Neural progenitor cell (in vitro differentiated cells): ENCODE measurements around the gene PEAK1. TPM values are rescaled to one million over a fixed set of nuclear protein-coding genes. Genes with fewer than 3 reads are reported as not detected.

ENCODE experiments used
- DNase-seq: peaks from one replicate; pipeline ENCODE4 v3.0.0-alpha.2; 2016; ENCODE audit warnings: low spot score
- H2AFZ ChIP-seq: fragments of 200-600 bp; sonication (generic); replicated peaks from 2 replicates; pipeline ENCODE4 v1.6.1; 2016; ENCODE audit warnings: antibody characterized with exemption
- H3F3A ChIP-seq: fragments of 200-600 bp; sonication (generic); 2 replicates; pipeline ENCODE4 v1.6.1; 2016; ENCODE audit warnings: antibody characterized with exemption, low read depth
- H3K27ac ChIP-seq: fragments of 200-600 bp; sonication (generic); 2 replicates; pipeline ENCODE4 v1.5.1; 2016; ENCODE audit warnings: mild to moderate bottlenecking
- H3K27me3 ChIP-seq: fragments of 200-600 bp; sonication (generic); 2 replicates; pipeline ENCODE4 v1.6.1; 2016; ENCODE audit warnings: mild to moderate bottlenecking, moderate library complexity
- H3K36me3 ChIP-seq: fragments of 200-600 bp; sonication (generic); 2 replicates; pipeline ENCODE4 v1.5.1; 2016
- H3K4me1 ChIP-seq: fragments of 200-600 bp; sonication (generic); 2 replicates; pipeline ENCODE4 v1.6.1; 2016; ENCODE audit warnings: mixed run types
- H3K4me2 ChIP-seq: fragments of 200-600 bp; sonication (generic); 2 replicates; pipeline ENCODE4 v1.6.1; 2016
- H3K4me3 ChIP-seq: fragments of 200-600 bp; sonication (generic); 2 replicates; pipeline ENCODE4 v1.5.1; 2016
- H3K79me2 ChIP-seq: fragments of 200-600 bp; sonication (generic); 2 replicates; pipeline ENCODE4 v1.6.1; 2016; ENCODE audit warnings: low read depth
- H3K9ac ChIP-seq: fragments of 200-600 bp; sonication (generic); 2 replicates; pipeline ENCODE4 v1.6.1; 2016
- H3K9me3 ChIP-seq: fragments of 200-600 bp; sonication (generic); 2 replicates; pipeline ENCODE4 v1.5.1; 2016; ENCODE audit warnings: low read depth
- H4K20me1 ChIP-seq: fragments of 200-600 bp; sonication (generic); 2 replicates; pipeline ENCODE4 v1.6.1; 2016; ENCODE audit warnings: low read depth
- H3K27ac Mint-ChIP-seq: 3 replicates; pipeline ENCODE4 v1.8.0; 2021; ENCODE audit warnings: mixed read lengths
- H3K27me3 Mint-ChIP-seq: 2 replicates; pipeline ENCODE4 v1.8.0; 2022; ENCODE audit warnings: low read depth, mild to moderate bottlenecking, inconsistent platforms, moderate library complexity, mixed read lengths; ENCODE audit not compliant: insufficient read depth
- H3K36me3 Mint-ChIP-seq: 3 replicates; pipeline ENCODE4 v1.8.0; 2021; ENCODE audit warnings: mixed read lengths
- H3K4me1 Mint-ChIP-seq: 3 replicates; pipeline ENCODE4 v1.8.0; 2021; ENCODE audit warnings: mixed read lengths
- H3K4me3 Mint-ChIP-seq: 3 replicates; pipeline ENCODE4 v1.8.0; 2021; ENCODE audit warnings: mild to moderate bottlenecking, moderate library complexity, mixed read lengths
- H3K9me3 Mint-ChIP-seq: 3 replicates; pipeline ENCODE4 v1.8.0; 2020; ENCODE audit warnings: mixed read lengths
- CTCF ChIP-seq: fragments of 200-600 bp; sonication (generic); IDR thresholded peaks from 2 replicates; pipeline ENCODE4 v1.5.1; 2017; ENCODE audit warnings: antibody characterized with exemption, mild to moderate bottlenecking
- EZH2 ChIP-seq: fragments of 200-600 bp; sonication (generic); IDR thresholded peaks from 2 replicates; pipeline ENCODE4 v1.6.1; 2017; ENCODE audit warnings: antibody characterized with exemption, mild to moderate bottlenecking, moderate library complexity
- EZH2phosphoT487 ChIP-seq: fragments of 200-600 bp; sonication (generic); IDR thresholded peaks from 2 replicates; pipeline ENCODE4 v1.6.1; 2017; ENCODE audit warnings: antibody characterized with exemption
- total RNA-seq: library from RNA; depleted of rRNA; stranded (reverse); fragments of >200 nt; gene quantifications from 2 replicates; pipeline ENCODE4 v1.2.3, GENCODE V29; 2015; ENCODE audit warnings: low replicate concordance

PEAK1 gene
- total RNA-seq, 1 donor from 2014 or later = 30.9 TPM

- no peak overlapping the region for H3K4me3 Mint-ChIP-seq
- H3K27ac Mint-ChIP-seq = no peak overlapping the region
- Histone ChIP-seq H3K9ac (no peak overlapping the region), H3K79me2 (no peaks in the 10 kb centered on the region), H3F3A (peaks cover 13% of the 10 kb centered on the region), H3K4me2 (no peak overlapping the region), H3K9me3 (no peaks in the 10 kb centered on the region), H4K20me1 (no peaks in the 10 kb centered on the region), H3K27ac (no peak overlapping the region), H3K4me3 (no peak overlapping the region), H2AFZ (no peak overlapping the region), H3K4me1 (peaks cover 3% of the 10 kb centered on the region), H3K36me3 (no peaks in the 10 kb centered on the region), H3K27me3 (no peaks in the 10 kb centered on the region)
- H3K9me3 Mint-ChIP-seq = no peaks in the 10 kb centered on the region
- no peak for DNase-seq
- peaks cover 7% of the 10 kb centered on the region for H3K4me1 Mint-ChIP-seq
- TF ChIP-seq EZH2 (no peak), EZH2phosphoT487 (no peak), CTCF (no peak)
- H3K36me3 Mint-ChIP-seq = no peaks in the 10 kb centered on the region
- H3K27me3 Mint-ChIP-seq = peaks cover 7% of the 10 kb centered on the region
Observed at GRCh38 chr15:77081971-77082370, 337.9 kb downstream of the PEAK1 start.

- Mint-ChIP-seq H3K4me1 (peaks cover 2% of the 10 kb centered on the region), H3K27me3 (no peaks in the 10 kb centered on the region), H3K36me3 (no peaks in the 10 kb centered on the region)
Observed at GRCh38 chr15:77076323-77076915, 343.5 kb downstream of the PEAK1 start.

GRCh38 chr15:77075528-77075927 is 344.4 kb downstream of the PEAK1 start:
- H4K20me1 ChIP-seq = no peaks in the 10 kb centered on the region
- Mint-ChIP-seq H3K27ac (no peak overlapping the region), H3K27me3 (no peaks in the 10 kb centered on the region), H3K36me3 (no peaks in the 10 kb centered on the region), H3K9me3 (no peaks in the 10 kb centered on the region), H3K4me3 (no peak overlapping the region), H3K4me1 (peaks cover 6% of the 10 kb centered on the region)
- H3K4me1 ChIP-seq = peaks cover 3% of the 10 kb centered on the region
- DNase-seq = no peak
- peaks cover 8% of the 10 kb centered on the region for H3F3A ChIP-seq
- peaks cover under 1% of the 10 kb centered on the region for H3K79me2 ChIP-seq
- no peaks in the 10 kb centered on the region for H3K27me3 ChIP-seq
- H3K27ac ChIP-seq = no peak overlapping the region
- no peaks in the 10 kb centered on the region for H3K9me3 ChIP-seq
- H3K4me3 ChIP-seq = no peak overlapping the region
- no peaks in the 10 kb centered on the region for H3K36me3 ChIP-seq
- H3K9ac ChIP-seq = no peak overlapping the region
- no peak overlapping the region for H3K4me2 ChIP-seq
- H2AFZ ChIP-seq = no peak overlapping the region
- TF ChIP-seq CTCF (no peak), EZH2 (no peak), EZH2phosphoT487 (no peak)

More at GRCh38 chr15:77076323-77076915, 343.5 kb downstream of the PEAK1 start:
- Histone ChIP-seq H4K20me1 (no peaks in the 10 kb centered on the region), H3K36me3 (no peaks in the 10 kb centered on the region), H3K4me3 (no peak overlapping the region), H2AFZ (no peak overlapping the region), H3K9me3 (no peaks in the 10 kb centered on the region), H3F3A (peaks cover 8% of the 10 kb centered on the region), H3K79me2 (no peaks in the 10 kb centered on the region), H3K27me3 (no peaks in the 10 kb centered on the region), H3K9ac (no peak overlapping the region), H3K27ac (no peak overlapping the region), H3K4me1 (peaks cover under 1% of the 10 kb centered on the region), H3K4me2 (no peak overlapping the region)
- no peak overlapping the region for H3K4me3 Mint-ChIP-seq
- TF ChIP-seq EZH2 = no peak
- no peak for TF ChIP-seq EZH2phosphoT487
- no peak for TF ChIP-seq CTCF
- no peak overlapping the region for H3K27ac Mint-ChIP-seq
- H3K9me3 Mint-ChIP-seq = no peaks in the 10 kb centered on the region
- DNase-seq = no peak
